Gastrocnemius medialis (tissue), 4 donors: ENCODE data around the gene MRNIP. TPM values are rescaled to one million over a fixed set of nuclear protein-coding genes. Genes with fewer than 3 reads are reported as not detected.

Source experiments
- ATAC-seq, 2 donors: fragments of 150-250 bp; one replicate each; pipeline ENCODE4 v1.9.1; 2016
- DNase-seq, 2 donors: peaks; one replicate each; pipeline ENCODE4 v3.0.0-alpha.2; 2019
- H3K27ac ChIP-seq, 4 donors: fragments of 200-600 bp; sonication (generic); 1 replicate in 1 of 4; 2 replicates in 3 of 4; pipeline ENCODE4 v1.5.1; 2016 to 2018; ENCODE audit warnings: mild to moderate bottlenecking in 2 of 4, moderate library complexity in 1 of 4
- H3K27me3 ChIP-seq, 3 donors: fragments of 200-600 bp; sonication (generic) in 2 of 3; 1 replicate in 1 of 3; 2 replicates in 2 of 3; pipeline versions ENCODE4 v1.5.1 to v1.6.0; 2016 to 2019; ENCODE audit warnings: mild to moderate bottlenecking in 1 of 3, moderate library complexity in 1 of 3
- H3K36me3 ChIP-seq, 2 donors: fragments of 200-600 bp; sonication (generic) in 1 of 2; one replicate each; pipeline ENCODE4 v1.5.1; 2017 to 2018
- H3K4me1 ChIP-seq, 2 donors: fragments of 200-600 bp; sonication (generic) in 1 of 2; one replicate each; pipeline ENCODE4 v1.5.1; 2016 to 2017; ENCODE audit warnings: mild to moderate bottlenecking in 2 of 2
- H3K4me3 ChIP-seq, 4 donors: fragments of 200-600 bp; sonication (generic) in 3 of 4; 1 replicate in 1 of 4; 2 replicates in 3 of 4; pipeline ENCODE4 v1.5.1; 2016 to 2019; ENCODE audit warnings: mild to moderate bottlenecking in 2 of 4
- H3K9me3 ChIP-seq, 3 donors: fragments of 200-600 bp; sonication (generic) in 2 of 3; 1 replicate in 1 of 3; 2 replicates in 2 of 3; pipeline ENCODE4 v1.5.1; 2016 to 2019
- CTCF ChIP-seq, 5 experiments: fragments of 450-650 bp in 3 of 5; fragments of 200-600 bp in 2 of 5; sonication (generic) in 2 of 5; IDR thresholded peaks in 4 of 5; conservative IDR thresholded peaks in 1 of 5; 1 replicate in 4 of 5; 2 replicates in 1 of 5; pipeline ENCODE4 v1.5.1; 2016 to 2019; ENCODE audit warnings: antibody characterized with exemption in 5 of 5, mild to moderate bottlenecking in 3 of 5, moderate library complexity in 3 of 5
- POLR2A ChIP-seq, 2 donors: fragments of 450-650 bp; IDR thresholded peaks; one replicate each; pipeline ENCODE4 v1.6.1; 2017; ENCODE audit warnings: antibody characterized with exemption in 2 of 2, mild to moderate bottlenecking in 2 of 2, moderate library complexity in 2 of 2
- in situ Hi-C, 4 donors: fragments of 200-750 bp; cut with MboI; loops; one replicate each; pipeline versions ENCODE4 v1.15.0 to v1.8.0; 2017; ENCODE audit warnings: low sequenced_read_pairs in 4 of 4
- intact Hi-C: fragments of 100-400 bp; cut with DNase I; formaldehyde crosslinking; loops from one replicate; pipeline ENCODE4 v1.15.1; 2023; ENCODE audit warnings: low total_unique reads
- microRNA counts, 2 donors: library from miRNA; unstranded; fragments of <30 nt; microRNA quantifications; one replicate each; lab custom pipeline; 2016
- microRNA-seq, 2 donors: library from miRNA; unstranded; fragments of <30 nt; microRNA quantifications; one replicate each; pipeline ENCODE4, GENCODE V29; 2016; ENCODE audit warnings: borderline replicate concordance in 2 of 2
- total RNA-seq, 4 donors: library from RNA; depleted of rRNA; stranded (reverse); fragments of >200 nt; gene quantifications; one replicate each; pipeline versions ENCODE4 v1.1.0 to v1.2.3, GENCODE V29; 2016

The MRNIP gene
- total RNA-seq, 4 donors from 2014 or later = 2.9 to 16.1 (median 8.3) TPM

- no peak for DNase-seq
Observed at GRCh38 chr5:179788193-179788854, 70.3 kb downstream of the MRNIP start.

More at GRCh38 chr5:179788193-179788854, 70.3 kb downstream of the MRNIP start:
- Histone ChIP-seq H3K4me3 (no peak overlapping the region), H3K36me3 (no peaks in the 10 kb centered on the region), H3K9me3 (no peaks in the 10 kb centered on the region), H3K27ac (no peak overlapping the region), H3K4me1 (peaks cover 0 to 3% of the 10 kb centered on the region in 2 donors), H3K27me3 (no peaks in the 10 kb centered on the region)
- TF ChIP-seq CTCF (IDR thresholded peaks at IDR 0.05 in 4 of 5, conservative IDR thresholded peaks at IDR 0.05 in 1 of 5) (no peak), POLR2A (IDR thresholded peaks at IDR 0.05) (no peak)
- in situ Hi-C loops (no loop called here), intact Hi-C loops (no loop called here)
- no peak for ATAC-seq

MicroRNA genes within 50 kb of the gene (microRNA counts, 767-probe panel; counts per million panel counts)
- microRNA hsa-miR-1229 (lab: Ali Mortazavi, UCI) = 356 to 448 counts per million in 2 donors

Small RNA genes within 50 kb of the gene (microRNA-seq; reads per million reads assigned to microRNA genes)
- gene MIR1229 = 0 to 0.85 reads per million in 2 donors

Other genes starting within 250 kb of the MRNIP start
- gene HNRNPH1, start 235.1 kb downstream of the MRNIP start, total RNA-seq = 100 to 1,000 TPM in 3 of 4 donors, 10 to 100 TPM in 1; 72.4 to 209 (median 157) TPM
- gene CBY3, start 177.8 kb downstream of the MRNIP start, total RNA-seq = not detected
- gene CANX, start 159.8 kb downstream of the MRNIP start, total RNA-seq = 100 to 1,000 TPM; 141 to 306 (median 275) TPM
- gene MAML1, start 126.0 kb downstream of the MRNIP start, total RNA-seq = 10 to 100 TPM; 14.4 to 16.3 (median 15.1) TPM
- gene LTC4S, start 64.8 kb downstream of the MRNIP start, total RNA-seq = 10 to 100 TPM in 1 of 4 donors, 1 to 10 TPM in 3; 1.7 to 12.6 (median 5.6) TPM
- gene MGAT4B, start 52.0 kb downstream of the MRNIP start, total RNA-seq = 10 to 100 TPM; 28.3 to 86.0 (median 61.4) TPM
- gene SQSTM1, start 37.9 kb downstream of the MRNIP start, total RNA-seq = 1,000 to 10,000 TPM; 1,080 to 1,340 (median 1,178) TPM
- 10 to 100 TPM; 56.1 to 65.9 (median 62.7) TPM for gene TBC1D9B, start 49.1 kb upstream of the MRNIP start, total RNA-seq
- 10 to 100 TPM; 34.5 to 79.5 (median 55.6) TPM for gene RNF130, start 212.9 kb upstream of the MRNIP start, total RNA-seq